Measurements from ENCODE around the gene SLC4A5.

DNA sequence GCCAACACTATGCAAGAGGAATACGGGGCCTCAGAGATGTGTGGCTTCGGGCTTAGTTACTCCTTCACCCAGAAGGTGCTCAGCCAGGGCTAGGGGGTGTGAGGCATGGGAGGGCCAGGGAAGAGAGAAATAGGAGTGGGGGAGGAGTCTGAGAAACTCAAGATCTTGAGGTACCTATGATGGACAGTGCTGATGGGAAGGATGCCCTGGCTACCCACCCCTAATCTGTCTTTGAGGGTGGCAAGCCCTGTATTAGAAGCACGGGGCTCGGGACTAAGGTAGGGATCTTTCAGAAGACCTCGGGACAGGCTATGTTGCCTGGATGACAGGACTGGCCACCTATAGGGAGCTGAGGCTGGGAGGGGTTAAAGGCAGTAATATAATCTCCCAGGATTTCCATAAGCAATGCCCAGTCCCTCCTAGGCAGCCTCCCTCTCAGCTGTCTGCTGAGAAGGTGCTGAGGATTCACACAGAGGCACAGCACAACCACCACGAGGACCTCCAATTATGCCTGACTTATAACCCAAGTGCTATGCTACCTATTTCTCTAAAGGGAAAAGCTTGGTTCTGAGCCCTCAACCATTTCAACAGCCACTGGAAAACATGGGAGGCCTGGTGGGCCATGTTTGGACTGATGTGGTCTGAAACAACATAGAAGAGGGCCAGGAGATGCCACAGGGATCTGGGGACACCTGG, 121.5 kb downstream of the SLC4A5 start:
- TF ChIP-seq EP300 (IDR thresholded peaks at IDR 0.05) (no peak), POLR2A (IDR thresholded peaks at IDR 0.05) (no peak)
